Dendritic cell treated with granulocyte-macrophage colony-stimulating factor and Interleukin-4, amounts not matched to agents 40 ng/mL and 50 ng/mL, for 4 days (primary cell): ENCODE data around the gene NEDD4L.

ENCODE experiments used
- H3K27ac Mint-ChIP-seq: one replicate; pipeline ENCODE4 v1.8.0; 2022; ENCODE audit warnings: mild to moderate bottlenecking, mixed read lengths
- H3K27me3 Mint-ChIP-seq: one replicate; pipeline ENCODE4 v1.8.0; 2022; ENCODE audit warnings: mild to moderate bottlenecking, mixed read lengths
- H3K36me3 Mint-ChIP-seq: one replicate; pipeline ENCODE4 v1.8.0; 2022; ENCODE audit warnings: low read depth, mixed read lengths
- H3K4me1 Mint-ChIP-seq: one replicate; pipeline ENCODE4 v1.8.0; 2022; ENCODE audit warnings: low read depth, mixed read lengths
- H3K4me3 Mint-ChIP-seq: one replicate; pipeline ENCODE4 v1.8.0; 2022; ENCODE audit warnings: mild to moderate bottlenecking, moderate library complexity, mixed read lengths
- H3K9me3 Mint-ChIP-seq: one replicate; pipeline ENCODE4 v1.8.0; 2022; ENCODE audit warnings: mixed read lengths
- intact Hi-C: fragments of 100-400 bp; cut with micrococcal nuclease; formaldehyde crosslinking; loops from one replicate; pipeline ENCODE4 v1.15.0; 2022

The NEDD4L gene

DNA sequence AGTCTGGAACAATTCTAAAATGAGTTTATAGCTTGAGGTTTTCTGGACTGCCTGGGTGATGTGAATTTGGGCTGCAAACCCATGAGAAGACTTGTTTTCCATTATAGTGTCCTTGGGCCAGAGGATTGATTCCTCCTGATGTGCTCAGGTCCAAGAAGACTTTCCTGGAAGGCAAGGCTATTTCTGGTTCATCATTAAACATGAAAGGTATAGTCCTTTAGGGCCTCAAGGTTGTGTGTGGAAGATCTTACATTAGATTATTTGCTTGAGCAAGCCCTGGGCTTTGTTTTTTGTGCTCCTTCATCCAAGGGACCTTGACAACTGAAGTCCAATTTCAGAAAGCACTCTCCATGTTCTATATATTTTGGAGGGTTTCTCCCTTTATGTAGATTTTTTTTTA is 26.8 kb upstream of the NEDD4L start:
- intact Hi-C loops, result no loop called here
- Mint-ChIP-seq H3K27me3 (peaks cover 6% of the 10 kb centered on the region), H3K4me3 (no peak overlapping the region), H3K27ac (no peak overlapping the region), H3K9me3 (peaks cover 9% of the 10 kb centered on the region), H3K4me1 (peaks cover 10% of the 10 kb centered on the region), H3K36me3 (no peaks in the 10 kb centered on the region)

DNA sequence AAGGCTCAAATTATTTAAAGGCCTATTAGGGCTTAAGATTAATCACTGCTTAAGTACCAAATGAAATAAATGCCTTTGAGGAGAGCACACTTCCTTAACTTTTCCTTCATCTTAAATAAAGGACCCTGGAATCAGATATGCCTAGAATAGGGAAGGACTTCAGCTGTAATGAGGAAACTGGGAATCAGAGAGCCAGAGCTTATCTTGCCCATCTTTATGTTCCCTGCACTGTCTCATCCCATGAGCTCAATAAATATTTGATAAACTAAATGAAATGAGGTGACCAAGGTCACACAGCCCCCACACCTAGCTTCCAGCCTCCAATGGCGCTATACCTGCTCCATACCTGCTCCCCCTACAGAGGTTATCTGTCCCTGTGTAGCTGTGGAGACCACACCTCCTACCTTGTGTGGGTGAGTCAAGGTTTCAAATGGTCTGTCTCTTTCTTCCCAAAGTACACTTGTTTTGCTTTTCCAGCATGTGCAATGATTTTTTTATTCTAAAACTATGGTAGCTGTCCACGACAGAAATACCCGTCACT is 23.4 kb upstream of the NEDD4L start:
- Mint-ChIP-seq H3K27me3 (peaks cover 6% of the 10 kb centered on the region), H3K36me3 (no peaks in the 10 kb centered on the region), H3K4me1 (no peaks in the 10 kb centered on the region), H3K27ac (no peak overlapping the region), H3K4me3 (no peak overlapping the region), H3K9me3 (peaks cover 9% of the 10 kb centered on the region)
- intact Hi-C loops, result loop anchor here (10.0 kb wide), 1 partner anchor 146 kb away; no protein-coding TSS in a partner anchor

DNA sequence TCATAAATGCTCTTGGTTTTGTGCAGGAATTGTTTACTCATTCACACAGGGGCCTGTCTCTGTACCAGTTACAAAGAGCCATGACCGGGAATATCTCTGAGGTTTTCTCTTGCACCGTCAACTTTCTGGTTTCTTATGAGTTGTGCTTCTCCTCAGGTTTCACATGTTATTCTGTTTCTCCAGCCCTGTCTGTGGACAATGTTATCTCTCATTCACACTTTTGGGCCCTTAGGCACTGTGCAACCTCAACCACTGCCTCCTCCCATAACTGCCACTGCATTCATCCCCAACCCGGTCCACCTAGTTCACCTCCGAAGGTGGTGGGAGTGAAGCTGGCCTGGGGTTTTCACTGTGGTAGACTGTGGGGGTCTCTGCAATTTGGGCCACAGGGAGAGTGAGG is 22.5 kb upstream of the NEDD4L start:
- Mint-ChIP-seq H3K4me1 (no peaks in the 10 kb centered on the region), H3K27me3 (peaks cover 2% of the 10 kb centered on the region), H3K9me3 (peaks cover 2% of the 10 kb centered on the region), H3K27ac (no peak overlapping the region), H3K36me3 (no peaks in the 10 kb centered on the region), H3K4me3 (no peak overlapping the region)
- intact Hi-C loops, result loop anchor here (10.0 kb wide), 1 partner anchor 147 kb away; no protein-coding TSS in a partner anchor

- Mint-ChIP-seq H3K36me3 (no peaks in the 10 kb centered on the region), H3K27ac (no peak overlapping the region), H3K4me3 (no peak overlapping the region), H3K4me1 (no peaks in the 10 kb centered on the region), H3K9me3 (no peaks in the 10 kb centered on the region), H3K27me3 (no peaks in the 10 kb centered on the region)
- intact Hi-C loops, result loop anchor here (10.0 kb wide), 1 partner anchor 148 kb away; no protein-coding TSS in a partner anchor
These were observed 20.9 kb upstream of the NEDD4L start for GRCh38 chr18:58023108-58023507.

DNA sequence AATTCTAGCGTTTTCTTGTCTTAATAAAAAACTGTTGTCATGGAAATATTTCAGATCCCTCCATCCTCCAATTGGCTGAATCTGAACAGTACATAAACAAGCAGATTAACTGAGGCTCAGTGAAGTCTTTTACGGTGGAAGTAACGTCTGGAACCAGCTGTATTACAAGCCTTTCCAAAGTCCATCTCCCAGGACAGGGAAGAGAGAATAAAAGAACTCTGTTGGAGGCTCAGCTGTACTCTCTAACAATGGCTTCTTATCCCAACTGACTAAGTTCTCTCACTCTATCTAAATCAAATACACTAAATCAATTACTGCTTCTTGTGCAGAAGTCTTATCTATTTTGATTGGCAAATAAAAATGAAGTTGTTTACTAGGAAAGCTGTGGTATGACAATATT is 19.9 kb upstream of the NEDD4L start:
- no peak overlapping the region for H3K4me3 Mint-ChIP-seq
- intact Hi-C loops, result loop anchor here (10.0 kb wide), 1 partner anchor 149 kb away; no protein-coding TSS in a partner anchor
- H3K4me1 Mint-ChIP-seq, result no peaks in the 10 kb centered on the region
- H3K27me3 Mint-ChIP-seq, result no peaks in the 10 kb centered on the region
- no peaks in the 10 kb centered on the region for H3K36me3 Mint-ChIP-seq
- H3K27ac Mint-ChIP-seq, result no peak overlapping the region
- H3K9me3 Mint-ChIP-seq, result no peaks in the 10 kb centered on the region

DNA sequence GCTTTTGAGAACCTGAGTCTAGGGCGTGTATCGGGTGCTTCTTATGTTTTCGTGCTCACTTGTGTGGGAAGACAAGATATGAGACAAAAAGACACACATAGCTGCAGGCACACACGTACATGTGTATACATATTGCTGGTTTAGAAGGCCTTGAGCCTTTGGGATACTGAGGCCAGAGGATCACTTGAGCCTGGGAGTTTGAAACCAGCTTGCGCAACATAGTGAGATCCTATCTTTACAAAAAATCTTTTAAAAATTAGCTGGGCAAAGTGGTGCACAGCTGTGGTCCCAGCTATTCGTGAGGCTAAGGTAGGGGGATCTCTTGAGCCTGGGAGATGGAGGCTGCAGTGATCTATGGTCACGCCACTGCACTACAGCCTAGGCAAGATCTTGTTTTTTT is 18.8 kb upstream of the NEDD4L start:
- H3K4me3 Mint-ChIP-seq, result no peak overlapping the region
- intact Hi-C loops, result loop anchor here (10.0 kb wide), 1 partner anchor 150 kb away; no protein-coding TSS in a partner anchor
- H3K27me3 Mint-ChIP-seq, result no peaks in the 10 kb centered on the region
- no peaks in the 10 kb centered on the region for H3K36me3 Mint-ChIP-seq
- H3K4me1 Mint-ChIP-seq, result no peaks in the 10 kb centered on the region
- no peak overlapping the region for H3K27ac Mint-ChIP-seq
- no peaks in the 10 kb centered on the region for H3K9me3 Mint-ChIP-seq

DNA sequence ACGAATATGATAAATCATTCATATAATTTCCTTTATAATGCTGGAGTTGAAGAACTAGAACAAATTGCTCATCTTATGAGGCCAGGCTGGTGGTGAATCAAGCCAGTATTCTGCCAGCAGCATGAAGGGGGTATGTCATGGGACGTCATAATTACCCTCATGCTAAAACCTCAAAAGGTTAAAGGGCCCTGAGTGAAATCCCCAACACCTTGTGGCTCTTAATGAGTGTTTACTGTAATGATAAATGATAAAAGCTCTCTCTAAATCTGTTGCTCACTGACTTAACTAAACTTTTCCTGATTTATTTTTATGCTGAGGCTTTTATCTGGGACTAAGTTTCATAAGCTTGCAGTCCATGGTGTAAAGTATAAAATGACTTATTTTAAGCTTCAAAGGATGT is 18.3 kb upstream of the NEDD4L start:
- no peaks in the 10 kb centered on the region for H3K4me1 Mint-ChIP-seq
- H3K27me3 Mint-ChIP-seq, result no peaks in the 10 kb centered on the region
- H3K27ac Mint-ChIP-seq, result no peak overlapping the region
- H3K4me3 Mint-ChIP-seq, result no peak overlapping the region
- no peaks in the 10 kb centered on the region for H3K36me3 Mint-ChIP-seq
- intact Hi-C loops, result loop anchor here (10.0 kb wide), 1 partner anchor 151 kb away; no protein-coding TSS in a partner anchor
- no peaks in the 10 kb centered on the region for H3K9me3 Mint-ChIP-seq

DNA sequence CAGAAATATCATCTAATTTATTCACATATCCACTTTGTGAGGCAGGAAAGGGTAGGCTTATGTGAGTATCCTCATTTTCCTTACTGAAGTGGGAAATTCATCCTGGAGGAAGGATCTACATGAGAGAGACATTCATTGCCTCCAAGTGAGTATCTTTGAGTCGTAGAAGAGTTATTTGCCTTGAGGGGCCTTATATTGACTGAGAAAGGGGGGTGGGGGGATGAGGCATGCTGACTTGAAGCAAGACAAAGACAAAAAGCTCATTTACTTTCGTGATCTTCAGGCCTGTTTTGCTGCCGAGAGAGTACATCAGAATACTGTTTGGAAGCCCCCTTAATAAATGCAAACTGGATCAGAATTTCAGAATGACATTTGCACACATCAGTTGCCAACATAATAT is 17.6 kb upstream of the NEDD4L start:
- Mint-ChIP-seq H3K36me3 (no peaks in the 10 kb centered on the region), H3K27me3 (peaks cover 1% of the 10 kb centered on the region), H3K4me3 (no peak overlapping the region), H3K9me3 (no peaks in the 10 kb centered on the region), H3K4me1 (no peaks in the 10 kb centered on the region), H3K27ac (no peak overlapping the region)
- intact Hi-C loops, result loop anchor here (10.0 kb wide), 1 partner anchor 152 kb away; no protein-coding TSS in a partner anchor

DNA sequence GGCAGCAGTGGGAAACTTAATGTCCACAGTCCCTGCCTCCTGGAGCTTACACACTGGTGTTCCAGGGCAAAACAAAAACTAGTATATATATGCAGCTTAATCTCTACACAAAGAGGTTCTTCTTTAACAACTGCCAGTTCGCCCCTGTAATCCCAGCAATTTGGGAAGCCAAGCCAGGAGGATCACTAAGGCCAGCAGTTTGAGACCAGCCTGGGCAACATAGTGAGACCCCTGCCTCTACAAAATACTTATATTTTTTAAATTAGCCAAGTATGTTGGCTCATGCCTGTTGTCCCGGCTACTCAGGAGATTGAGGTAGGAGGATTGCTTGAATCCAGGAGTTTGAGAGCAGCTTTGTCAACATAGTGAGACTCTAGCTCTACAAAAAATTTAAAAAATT is 17.2 kb upstream of the NEDD4L start:
- no peaks in the 10 kb centered on the region for H3K4me1 Mint-ChIP-seq
- H3K4me3 Mint-ChIP-seq, result no peak overlapping the region
- H3K27ac Mint-ChIP-seq, result no peak overlapping the region
- H3K9me3 Mint-ChIP-seq, result no peaks in the 10 kb centered on the region
- no peaks in the 10 kb centered on the region for H3K36me3 Mint-ChIP-seq
- intact Hi-C loops, result loop anchor here (10.0 kb wide), 1 partner anchor 152 kb away; no protein-coding TSS in a partner anchor
- peaks cover 5% of the 10 kb centered on the region for H3K27me3 Mint-ChIP-seq

GRCh38 chr18:58027341-58027740 is 16.7 kb upstream of the NEDD4L start:
- Mint-ChIP-seq H3K4me3 (no peak overlapping the region), H3K4me1 (no peaks in the 10 kb centered on the region), H3K27me3 (peaks cover 5% of the 10 kb centered on the region), H3K36me3 (no peaks in the 10 kb centered on the region), H3K27ac (no peak overlapping the region), H3K9me3 (no peaks in the 10 kb centered on the region)
- intact Hi-C loops, result loop anchor here (10.0 kb wide), 1 partner anchor 153 kb away; no protein-coding TSS in a partner anchor

- Mint-ChIP-seq H3K4me1 (no peaks in the 10 kb centered on the region), H3K36me3 (no peaks in the 10 kb centered on the region), H3K27ac (no peak overlapping the region), H3K9me3 (no peaks in the 10 kb centered on the region), H3K4me3 (no peak overlapping the region), H3K27me3 (peaks cover 7% of the 10 kb centered on the region)
- intact Hi-C loops, result loop anchor here (10.0 kb wide), 1 partner anchor 153 kb away; no protein-coding TSS in a partner anchor
These were observed 15.8 kb upstream of the NEDD4L start for GRCh38 chr18:58028109-58028784.

DNA sequence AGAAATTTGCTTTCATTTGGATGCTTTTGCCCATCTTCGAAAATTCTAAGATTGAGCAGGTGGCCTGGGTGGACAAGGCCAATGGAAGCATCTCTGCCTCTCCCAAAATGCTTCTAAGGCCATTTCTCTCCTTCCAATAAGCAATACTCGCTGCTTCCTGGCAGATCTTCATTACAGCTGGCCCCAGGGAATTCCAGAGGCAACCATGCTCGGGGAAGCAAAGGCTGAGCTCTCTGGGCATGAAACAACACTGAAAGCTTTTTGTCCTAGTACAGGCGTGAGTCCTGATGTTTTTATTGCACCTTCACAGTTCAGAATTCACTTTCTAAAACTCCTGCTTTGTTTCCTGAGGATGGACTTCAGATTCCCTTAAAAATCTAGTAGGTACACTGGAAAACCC is 11.8 kb upstream of the NEDD4L start:
- Mint-ChIP-seq H3K4me1 (no peaks in the 10 kb centered on the region), H3K27me3 (peaks cover 32% of the 10 kb centered on the region), H3K27ac (no peak overlapping the region), H3K36me3 (no peaks in the 10 kb centered on the region), H3K9me3 (no peaks in the 10 kb centered on the region), H3K4me3 (no peak overlapping the region)
- intact Hi-C loops, result no loop called here

DNA sequence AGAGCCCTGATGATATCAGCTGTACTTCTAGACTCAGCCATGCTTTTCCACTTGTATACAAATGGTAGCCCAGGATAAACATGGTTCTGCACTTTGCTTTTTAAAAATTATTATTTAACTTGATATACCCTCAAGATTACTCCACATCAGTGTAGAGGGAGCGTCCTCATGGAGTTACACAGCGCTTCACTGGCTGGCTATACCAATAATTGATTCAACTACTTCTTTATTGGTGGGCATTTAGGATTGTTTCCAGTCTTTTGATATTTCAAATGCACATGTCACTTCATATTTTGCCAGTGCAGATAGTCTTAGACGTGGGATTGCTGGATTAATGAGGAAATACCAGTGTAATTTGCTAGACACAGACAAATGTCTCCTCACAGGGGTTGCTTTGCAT is 10.8 kb upstream of the NEDD4L start:
- H3K4me1 Mint-ChIP-seq, result peaks cover 2% of the 10 kb centered on the region
- no peak overlapping the region for H3K27ac Mint-ChIP-seq
- H3K4me3 Mint-ChIP-seq, result no peak overlapping the region
- no peaks in the 10 kb centered on the region for H3K9me3 Mint-ChIP-seq
- H3K27me3 Mint-ChIP-seq, result peaks cover 32% of the 10 kb centered on the region
- H3K36me3 Mint-ChIP-seq, result no peaks in the 10 kb centered on the region
- intact Hi-C loops, result no loop called here

DNA sequence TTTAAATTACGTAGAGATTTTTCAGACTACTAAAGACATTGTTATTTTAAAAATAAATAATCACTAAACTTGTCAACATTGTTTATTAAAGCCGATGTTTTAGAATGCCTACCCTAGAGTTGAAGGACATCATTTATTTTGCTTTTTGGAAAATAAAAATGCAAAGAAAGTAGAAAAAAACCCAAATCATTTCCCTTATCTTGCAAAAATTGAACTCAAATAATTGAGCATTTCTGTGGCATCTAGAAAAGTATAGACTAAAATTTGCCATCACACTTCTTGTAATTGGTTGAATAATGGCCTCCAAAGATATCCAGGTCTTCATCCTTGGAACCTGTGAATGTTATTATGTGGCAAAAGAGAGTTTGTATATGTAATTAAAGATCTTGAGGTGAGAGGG is 9.7 kb upstream of the NEDD4L start:
- H3K4me1 Mint-ChIP-seq, result peaks cover 11% of the 10 kb centered on the region
- intact Hi-C loops, result no loop called here
- no peak overlapping the region for H3K27ac Mint-ChIP-seq
- H3K4me3 Mint-ChIP-seq, result no peak overlapping the region
- H3K9me3 Mint-ChIP-seq, result no peaks in the 10 kb centered on the region
- H3K27me3 Mint-ChIP-seq, result peaks cover 37% of the 10 kb centered on the region
- no peaks in the 10 kb centered on the region for H3K36me3 Mint-ChIP-seq
